ENCODE measurements around the gene CTBP1. TPM values are rescaled to one million over a fixed set of nuclear protein-coding genes. Genes with fewer than 3 reads are reported as not detected.

The CTBP1 gene
- total RNA-seq, 1 experiment from 2014 or later: 136 TPM

DNA sequence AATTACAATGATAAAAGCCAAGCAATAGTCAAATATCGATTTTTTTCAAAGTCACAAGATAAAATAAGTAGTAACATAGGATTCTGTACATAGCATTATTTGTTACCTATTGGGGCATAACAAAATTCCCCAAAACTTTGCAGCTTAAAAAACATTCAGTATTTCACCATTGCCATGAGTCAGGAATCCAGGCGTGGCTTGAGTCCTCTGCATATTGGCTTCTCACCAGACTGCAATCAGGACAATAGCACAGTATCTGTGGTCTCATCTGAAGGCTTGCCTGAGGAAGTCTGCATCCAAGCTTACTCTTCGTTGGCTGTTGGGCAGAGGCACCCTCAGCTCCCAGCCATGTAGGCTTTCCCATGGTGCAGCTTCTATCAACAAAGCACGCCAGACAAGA lies 6.2 kb upstream of the CTBP1 start:
- H3K9ac ChIP-seq (ENCODE audit: extremely low read depth, insufficient read length, low read length): no peak overlapping the region
- H3K79me2 ChIP-seq (ENCODE audit: insufficient read depth, low read length): no peaks in the 10 kb centered on the region
- no peak overlapping the region for H3K4me2 ChIP-seq (ENCODE audit: insufficient read depth, insufficient read length, low read length)
- H4K20me1 ChIP-seq (ENCODE audit: control insufficient read depth, insufficient read depth, insufficient read length): no peaks in the 10 kb centered on the region
- peaks cover 62% of the 10 kb centered on the region for H3K27me3 Mint-ChIP-seq (ENCODE audit: low read depth)
- no peak overlapping the region for H4K5ac ChIP-seq (ENCODE audit: insufficient read length, low read depth, low read length)
- H3K14ac ChIP-seq (ENCODE audit: insufficient read depth, low read length): no peak overlapping the region
- H2BK120ac ChIP-seq (ENCODE audit: low read depth, low read length, poor library complexity, severe bottlenecking): no peak overlapping the region
- no peak overlapping the region for H4K91ac ChIP-seq (ENCODE audit: insufficient read length, low read depth, low read length)
- no peak overlapping the region for H3K23ac ChIP-seq (ENCODE audit: insufficient read length, low read depth, low read length)
- H3K4me1 ChIP-seq (ENCODE audit: insufficient read depth, low read length): no peaks in the 10 kb centered on the region
- H3K27ac ChIP-seq (ENCODE audit: insufficient read length, low read depth, low read length): no peak overlapping the region
- H3K27me3 ChIP-seq (ENCODE audit: insufficient read depth, low read length): no peaks in the 10 kb centered on the region
- TF ChIP-seq, protein P1, sequence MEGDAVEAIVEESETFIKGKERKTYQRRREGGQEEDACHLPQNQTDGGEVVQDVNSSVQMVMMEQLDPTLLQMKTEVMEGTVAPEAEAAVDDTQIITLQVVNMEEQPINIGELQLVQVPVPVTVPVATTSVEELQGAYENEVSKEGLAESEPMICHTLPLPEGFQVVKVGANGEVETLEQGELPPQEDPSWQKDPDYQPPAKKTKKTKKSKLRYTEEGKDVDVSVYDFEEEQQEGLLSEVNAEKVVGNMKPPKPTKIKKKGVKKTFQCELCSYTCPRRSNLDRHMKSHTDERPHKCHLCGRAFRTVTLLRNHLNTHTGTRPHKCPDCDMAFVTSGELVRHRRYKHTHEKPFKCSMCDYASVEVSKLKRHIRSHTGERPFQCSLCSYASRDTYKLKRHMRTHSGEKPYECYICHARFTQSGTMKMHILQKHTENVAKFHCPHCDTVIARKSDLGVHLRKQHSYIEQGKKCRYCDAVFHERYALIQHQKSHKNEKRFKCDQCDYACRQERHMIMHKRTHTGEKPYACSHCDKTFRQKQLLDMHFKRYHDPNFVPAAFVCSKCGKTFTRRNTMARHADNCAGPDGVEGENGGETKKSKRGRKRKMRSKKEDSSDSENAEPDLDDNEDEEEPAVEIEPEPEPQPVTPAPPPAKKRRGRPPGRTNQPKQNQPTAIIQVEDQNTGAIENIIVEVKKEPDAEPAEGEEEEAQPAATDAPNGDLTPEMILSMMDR (conservative IDR thresholded peaks at IDR 0.05): no peak
- H3K18ac ChIP-seq (ENCODE audit: insufficient read length, low read depth, low read length): no peak overlapping the region
- peaks cover 40 to 46% (median 41%) of the 10 kb centered on the region in 3 experiments for H3K36me3 Mint-ChIP-seq (ENCODE audit: insufficient read depth in 1 of 3, low read depth in 3 of 3)
- no peaks in the 10 kb centered on the region for H3K79me1 ChIP-seq (ENCODE audit: insufficient read depth, low read depth, low read length, poor library complexity, severe bottlenecking)
- H2AK5ac ChIP-seq (ENCODE audit: insufficient read length, low read length): no peak overlapping the region
- no peaks in the 10 kb centered on the region for H3K4me1 Mint-ChIP-seq
- H4K8ac ChIP-seq (replicated peaks; ENCODE audit: insufficient read length, low read depth, low read length): no peak overlapping the region
- H2BK5ac ChIP-seq (ENCODE audit: insufficient read length, low read length): no peak overlapping the region
- H3K23me2 ChIP-seq (ENCODE audit: insufficient read length, low read depth, low read length, poor library complexity, severe bottlenecking): peaks cover under 1% of the 10 kb centered on the region
- WGBS (ENCODE audit: extremely low coverage, insufficient read length, low lambda C conversion rate): no CpG with 5 or more reads among the region's 4 CpGs
- H3K9me3 Mint-ChIP-seq: peaks cover 78 to 93% of the 10 kb centered on the region in 2 experiments
- no peak for DNase-seq
- no peak overlapping the region for H3K56ac ChIP-seq (ENCODE audit: insufficient read length, low read depth, low read length)
- H3K4ac ChIP-seq (ENCODE audit: low read depth, low read length): no peak overlapping the region
- no peak overlapping the region for H2BK20ac ChIP-seq (ENCODE audit: low read depth, low read length, poor library complexity, severe bottlenecking)
- no peak overlapping the region for H3K27ac Mint-ChIP-seq
- no peak overlapping the region for H2BK12ac ChIP-seq (ENCODE audit: insufficient read length, low read depth, low read length)
- no peak overlapping the region for H2AFZ ChIP-seq (ENCODE audit: low read length)
- H3T11ph ChIP-seq (ENCODE audit: low read length): no peak overlapping the region
- peaks cover 38% of the 10 kb centered on the region for H3K9me3 ChIP-seq (ENCODE audit: control insufficient read depth, low read depth, low read length)
- H3K4me3 Mint-ChIP-seq: no peak overlapping the region
- no peak overlapping the region for H2BK15ac ChIP-seq (ENCODE audit: low read depth, low read length)

Measured in H9 (cell line).